ENCODE data around the gene PSMD1.

PSMD1 gene

GRCh38 chr2:231160701-231161100 lies 104.0 kb downstream of the PSMD1 start:
- in situ Hi-C loops (cut with MboI; ENCODE audit: low sequenced_read_pairs, unreplicated experiment), result no loop called here
- no peak for DNase-seq (ENCODE audit: low spot score)
- TF ChIP-seq CTCF (IDR thresholded peaks at IDR 0.05; ENCODE audit: borderline replicate concordance, control extremely low read depth, extremely low read depth, insufficient read depth, missing control alignments), result no peak

GRCh38 chr2:231161252-231161839 lies 104.7 kb downstream of the PSMD1 start:
- DNase-seq (ENCODE audit: low spot score), result no peak
- no peak for TF ChIP-seq CTCF (IDR thresholded peaks at IDR 0.05; ENCODE audit: borderline replicate concordance, control extremely low read depth, extremely low read depth, insufficient read depth, missing control alignments)
- in situ Hi-C loops (cut with MboI; ENCODE audit: low sequenced_read_pairs, unreplicated experiment), result no loop called here

GRCh38 chr2:231161877-231162329 lies 105.2 kb downstream of the PSMD1 start:
- in situ Hi-C loops (cut with MboI; ENCODE audit: low sequenced_read_pairs, unreplicated experiment), result no loop called here
- no peak for DNase-seq (ENCODE audit: low spot score)
- no peak for TF ChIP-seq CTCF (IDR thresholded peaks at IDR 0.05; ENCODE audit: borderline replicate concordance, control extremely low read depth, extremely low read depth, insufficient read depth, missing control alignments)

- in situ Hi-C loops (cut with MboI; ENCODE audit: low sequenced_read_pairs, unreplicated experiment), result no loop called here
- no peak for TF ChIP-seq CTCF (IDR thresholded peaks at IDR 0.05; ENCODE audit: borderline replicate concordance, control extremely low read depth, extremely low read depth, insufficient read depth, missing control alignments)
- no peak for DNase-seq (ENCODE audit: low spot score)
Observed at GRCh38 chr2:231163011-231163410, 106.3 kb downstream of the PSMD1 start.

GRCh38 chr2:231163414-231164095 lies 106.9 kb downstream of the PSMD1 start:
- DNase-seq (ENCODE audit: low spot score), result no peak
- TF ChIP-seq CTCF (IDR thresholded peaks at IDR 0.05; ENCODE audit: borderline replicate concordance, control extremely low read depth, extremely low read depth, insufficient read depth, missing control alignments), result no peak
- in situ Hi-C loops (cut with MboI; ENCODE audit: low sequenced_read_pairs, unreplicated experiment), result no loop called here

- DNase-seq (ENCODE audit: low spot score), result no peak
- TF ChIP-seq CTCF (IDR thresholded peaks at IDR 0.05; ENCODE audit: borderline replicate concordance, control extremely low read depth, extremely low read depth, insufficient read depth, missing control alignments), result no peak
- in situ Hi-C loops (cut with MboI; ENCODE audit: low sequenced_read_pairs, unreplicated experiment), result no loop called here
Observed at GRCh38 chr2:231167745-231168459, 111.2 kb downstream of the PSMD1 start.
